SK-N-SH treated with all-trans-retinoic acid at 6 μM for 48 hours (cell line): ENCODE data around the gene SPRED3.

ENCODE experiments used
- BACH2 ChIP-seq: fragments of 250-450 bp; sonication (Bioruptor Pico); IDR thresholded peaks from 2 replicates; pipeline ENCODE4 v1.9.0; 2021; ENCODE audit warnings: mild to moderate bottlenecking, borderline replicate concordance
- CSDC2 ChIP-seq: fragments of 250-450 bp; sonication (Bioruptor Pico); IDR thresholded peaks from 2 replicates; pipeline ENCODE4 v1.5.0; 2020; ENCODE audit warnings: mild to moderate bottlenecking, moderate library complexity
- OSR1 ChIP-seq: fragments of 250-450 bp; sonication (Bioruptor Pico); IDR thresholded peaks from 2 replicates; pipeline ENCODE4 v1.8.0; 2022; ENCODE audit warnings: moderate library complexity, mild to moderate bottlenecking, inconsistent platforms
- TSHZ2 ChIP-seq: fragments of 250-450 bp; sonication (Bioruptor Pico); IDR thresholded peaks from 2 replicates; pipeline ENCODE4 v1.5.0; 2020; ENCODE audit warnings: mild to moderate bottlenecking, moderate library complexity
- ZFP3 ChIP-seq: fragments of 250-450 bp; sonication (Bioruptor Pico); IDR thresholded peaks from 2 replicates; pipeline ENCODE4 v1.5.0; 2020; ENCODE audit warnings: mild to moderate bottlenecking, moderate library complexity
- ZFP30 ChIP-seq: fragments of 450-650 bp; formaldehyde crosslinking; IDR thresholded peaks from 2 replicates; pipeline ENCODE4 v1.5.0; 2022; ENCODE audit warnings: mild to moderate bottlenecking, moderate library complexity

DNA sequence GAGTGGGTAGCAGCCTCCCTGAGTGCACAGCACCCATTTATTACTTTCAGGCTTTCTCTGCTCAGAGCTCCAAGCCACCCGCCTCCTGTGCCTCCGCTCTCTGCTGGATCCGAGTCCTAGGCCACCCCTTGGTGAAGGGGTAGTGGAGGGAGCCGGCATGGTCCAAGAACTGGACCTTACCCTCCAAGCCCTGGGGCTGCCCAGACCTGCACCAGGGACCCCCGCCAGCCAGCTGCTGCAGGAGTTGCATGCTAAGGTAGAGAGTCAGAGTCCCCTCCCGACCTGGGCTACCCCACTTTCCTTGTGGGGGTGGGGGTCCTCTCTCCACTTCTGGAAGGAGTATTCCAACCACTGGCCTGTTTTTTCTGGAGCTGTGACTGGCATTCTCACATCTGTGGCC lies 16.4 kb downstream of the SPRED3 start:
- no peak for TF ChIP-seq CSDC2 (CRISPR knock-in tag)
- no peak for TF ChIP-seq TSHZ2 (CRISPR knock-in tag)
- no peak for TF ChIP-seq ZFP30 (CRISPR knock-in tag)
- no peak for TF ChIP-seq ZFP3 (CRISPR knock-in tag)
- no peak for TF ChIP-seq OSR1 (CRISPR knock-in tag)
- no peak for TF ChIP-seq BACH2 (CRISPR knock-in tag)
